Mammary epithelial cell (primary cell): ENCODE results near the gene CHRNB1.

Experiments used
- EZH2 ChIP-seq: IDR thresholded peaks from 2 replicates; pipeline ENCODE4 v1.6.1; 2012; ENCODE audit warnings: low read length, inconsistent platforms, borderline replicate concordance
- TF ChIP-seq, protein P1 (sequence below), 2 donors: IDR thresholded peaks in 1 of 2; conservative IDR thresholded peaks in 1 of 2; 2 replicates each; pipeline ENCODE4 v1.5.1; 2011 to 2012; ENCODE audit warnings: inconsistent platforms in 2 of 2, low read length in 2 of 2, mild to moderate bottlenecking in 2 of 2, control low read depth in 1 of 2, low read depth in 1 of 2; ENCODE audit not compliant: insufficient read depth in 1 of 2; ENCODE audit errors: extremely low read depth in 1 of 2

DNA sequence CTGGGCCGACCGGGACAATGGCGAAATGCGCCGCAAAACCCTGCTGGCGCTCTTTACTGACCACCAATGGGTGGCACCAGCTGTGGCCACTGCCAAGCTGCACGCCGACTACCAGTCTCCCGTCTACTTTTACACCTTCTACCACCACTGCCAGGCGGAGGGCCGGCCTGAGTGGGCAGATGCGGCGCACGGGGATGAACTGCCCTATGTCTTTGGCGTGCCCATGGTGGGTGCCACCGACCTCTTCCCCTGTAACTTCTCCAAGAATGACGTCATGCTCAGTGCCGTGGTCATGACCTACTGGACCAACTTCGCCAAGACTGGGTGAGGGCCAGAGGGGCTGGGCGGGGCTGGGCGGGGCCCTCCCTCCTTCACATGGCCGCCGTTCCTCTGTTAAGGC lies 29.1 kb upstream of the CHRNB1 start:
- TF ChIP-seq, protein P1, sequence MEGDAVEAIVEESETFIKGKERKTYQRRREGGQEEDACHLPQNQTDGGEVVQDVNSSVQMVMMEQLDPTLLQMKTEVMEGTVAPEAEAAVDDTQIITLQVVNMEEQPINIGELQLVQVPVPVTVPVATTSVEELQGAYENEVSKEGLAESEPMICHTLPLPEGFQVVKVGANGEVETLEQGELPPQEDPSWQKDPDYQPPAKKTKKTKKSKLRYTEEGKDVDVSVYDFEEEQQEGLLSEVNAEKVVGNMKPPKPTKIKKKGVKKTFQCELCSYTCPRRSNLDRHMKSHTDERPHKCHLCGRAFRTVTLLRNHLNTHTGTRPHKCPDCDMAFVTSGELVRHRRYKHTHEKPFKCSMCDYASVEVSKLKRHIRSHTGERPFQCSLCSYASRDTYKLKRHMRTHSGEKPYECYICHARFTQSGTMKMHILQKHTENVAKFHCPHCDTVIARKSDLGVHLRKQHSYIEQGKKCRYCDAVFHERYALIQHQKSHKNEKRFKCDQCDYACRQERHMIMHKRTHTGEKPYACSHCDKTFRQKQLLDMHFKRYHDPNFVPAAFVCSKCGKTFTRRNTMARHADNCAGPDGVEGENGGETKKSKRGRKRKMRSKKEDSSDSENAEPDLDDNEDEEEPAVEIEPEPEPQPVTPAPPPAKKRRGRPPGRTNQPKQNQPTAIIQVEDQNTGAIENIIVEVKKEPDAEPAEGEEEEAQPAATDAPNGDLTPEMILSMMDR (conservative IDR thresholded peaks at IDR 0.05 in 1 of 2, IDR thresholded peaks at IDR 0.05 in 1 of 2; ENCODE audit: extremely low read depth in 1 of 2, insufficient read depth in 1 of 2, low read depth in 1 of 2, low read length in 2 of 2), result no peak
- no peak for TF ChIP-seq EZH2
